ENCODE measurements around the gene APOA5. TPM values are rescaled to one million over a fixed set of nuclear protein-coding genes. Genes with fewer than 3 reads are reported as not detected.
A peak's percentile ranks its signal among the peaks of the same experiment; 100 is the strongest.

Gene APOA5
- total and polyA plus RNA-seq, 9 donors: 0.35 to 0.43 TPM; not detected in 7

GRCh38 chr11:116838321-116839084 is 46.8 kb upstream of the APOA5 start:
- TF ChIP-seq CTCF (IDR thresholded peaks at IDR 0.05) (no peak), POLR2A (IDR thresholded peaks at IDR 0.05) (no peak)
- 88 to 92% (median 89%) methylated on average over 6 of the region's 6 CpGs for WGBS, 3 donors
- Histone ChIP-seq H3K4me3 (no peak overlapping the region), H3K4me1 (ENCODE audit: insufficient read depth) (peaks cover 33% of the 10 kb centered on the region), H3K36me3 (no peaks in the 10 kb centered on the region), H3K27ac (peak overlapping the region in 1 of 2 donors; percentile 80), H3K27me3 (no peaks in the 10 kb centered on the region), H3K9me3 (no peaks in the 10 kb centered on the region)
- intact Hi-C loops (cut with DNase I): loop anchor here in 3 of 4 donors (5.0 kb wide), 1 partner anchor 46 kb away; the partner anchor contains the start of gene APOA5 (in 3 of the 3)
- DNase-seq: no peak

- H3K4me1 ChIP-seq (ENCODE audit: insufficient read depth): peaks cover 33% of the 10 kb centered on the region
- WGBS, 3 donors: 23 to 36% (median 27%) methylated on average over 19 of the region's 19 CpGs
- H3K4me3 ChIP-seq: no peak within 1 kb of the TSS
- DNase-seq: peak in 4 of 5 donors; percentile 44 to 57 (median 54)
- peak within 1 kb of the TSS; percentile 44 to 80 for H3K27ac ChIP-seq
- no peaks in the 10 kb centered on the region for H3K36me3 ChIP-seq
- intact Hi-C loops (cut with DNase I): loop anchor here in 3 of 4 donors (5.0 kb wide), 1 partner anchor 45 kb away; the partner anchor contains the start of gene APOA5 (in 3 of the 3)
- no peaks in the 10 kb centered on the region for H3K9me3 ChIP-seq
- H3K27me3 ChIP-seq: no peaks in the 10 kb centered on the region
- TF ChIP-seq CTCF (IDR thresholded peaks at IDR 0.05): no peak
- no peak for TF ChIP-seq EP300 (IDR thresholded peaks at IDR 0.05)
- TF ChIP-seq POLR2A (IDR thresholded peaks at IDR 0.05): no peak
Measured at GRCh38 chr11:116837231-116838091, 45.8 kb upstream of the APOA5 start, which contains the start of gene APOA1. TSS of gene APOA1 (minus strand) at chr11:116837622. CDS start at chr11:116837387, 235 bp downstream.

- TF ChIP-seq POLR2A (IDR thresholded peaks at IDR 0.05) (no peak), CTCF (IDR thresholded peaks at IDR 0.05) (no peak), EP300 (IDR thresholded peaks at IDR 0.05) (no peak)
- peak overlapping the region; percentile 44 to 80 for H3K27ac ChIP-seq
- no peak for DNase-seq
- H3K4me3 ChIP-seq: no peak overlapping the region
- intact Hi-C loops (cut with DNase I): loop anchor here in 3 of 4 donors (5.0 kb wide), 1 partner anchor 44 kb away; the partner anchor contains the start of gene APOA5 (in 3 of the 3)
- H3K4me1 ChIP-seq (ENCODE audit: insufficient read depth): peaks cover 33% of the 10 kb centered on the region
- no peaks in the 10 kb centered on the region for H3K36me3 ChIP-seq
- H3K27me3 ChIP-seq: no peaks in the 10 kb centered on the region
- no peaks in the 10 kb centered on the region for H3K9me3 ChIP-seq
- 65 to 77% (median 75%) methylated on average over 7 of the region's 7 CpGs for WGBS, 3 donors
Measured at GRCh38 chr11:116836632-116836991, 44.9 kb upstream of the APOA5 start.
